HL-60 (cell line): Measurements from ENCODE around the gene BBS2.

Experiments used
- GABPA ChIP-seq: IDR thresholded peaks from 2 replicates; pipeline ENCODE4 v1.6.1; 2012; ENCODE audit warnings: low read depth
- POLR2AphosphoS5 ChIP-seq: IDR thresholded peaks from 2 replicates; pipeline ENCODE4 v1.6.1; 2012; ENCODE audit warnings: low read depth
- SPI1 ChIP-seq: IDR thresholded peaks from 2 replicates; pipeline ENCODE4 v1.6.1; 2012; ENCODE audit warnings: low read depth, mild to moderate bottlenecking, borderline replicate concordance
- TF ChIP-seq, protein P1 (sequence below): IDR thresholded peaks from one replicate; pipeline ENCODE4 v1.5.1; 2011; ENCODE audit warnings: low read length, control low read depth, inconsistent platforms; ENCODE audit not compliant: insufficient read depth
- TF ChIP-seq, protein P2 (sequence below): IDR thresholded peaks from 2 replicates; pipeline ENCODE4 v1.6.1; 2012; ENCODE audit warnings: low read depth; ENCODE audit not compliant: insufficient replicate concordance

- no peak for TF ChIP-seq POLR2AphosphoS5
- TF ChIP-seq, protein P1, sequence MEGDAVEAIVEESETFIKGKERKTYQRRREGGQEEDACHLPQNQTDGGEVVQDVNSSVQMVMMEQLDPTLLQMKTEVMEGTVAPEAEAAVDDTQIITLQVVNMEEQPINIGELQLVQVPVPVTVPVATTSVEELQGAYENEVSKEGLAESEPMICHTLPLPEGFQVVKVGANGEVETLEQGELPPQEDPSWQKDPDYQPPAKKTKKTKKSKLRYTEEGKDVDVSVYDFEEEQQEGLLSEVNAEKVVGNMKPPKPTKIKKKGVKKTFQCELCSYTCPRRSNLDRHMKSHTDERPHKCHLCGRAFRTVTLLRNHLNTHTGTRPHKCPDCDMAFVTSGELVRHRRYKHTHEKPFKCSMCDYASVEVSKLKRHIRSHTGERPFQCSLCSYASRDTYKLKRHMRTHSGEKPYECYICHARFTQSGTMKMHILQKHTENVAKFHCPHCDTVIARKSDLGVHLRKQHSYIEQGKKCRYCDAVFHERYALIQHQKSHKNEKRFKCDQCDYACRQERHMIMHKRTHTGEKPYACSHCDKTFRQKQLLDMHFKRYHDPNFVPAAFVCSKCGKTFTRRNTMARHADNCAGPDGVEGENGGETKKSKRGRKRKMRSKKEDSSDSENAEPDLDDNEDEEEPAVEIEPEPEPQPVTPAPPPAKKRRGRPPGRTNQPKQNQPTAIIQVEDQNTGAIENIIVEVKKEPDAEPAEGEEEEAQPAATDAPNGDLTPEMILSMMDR, result no peak
- TF ChIP-seq SPI1, result no peak
- no peak for TF ChIP-seq GABPA
- TF ChIP-seq, protein P2, sequence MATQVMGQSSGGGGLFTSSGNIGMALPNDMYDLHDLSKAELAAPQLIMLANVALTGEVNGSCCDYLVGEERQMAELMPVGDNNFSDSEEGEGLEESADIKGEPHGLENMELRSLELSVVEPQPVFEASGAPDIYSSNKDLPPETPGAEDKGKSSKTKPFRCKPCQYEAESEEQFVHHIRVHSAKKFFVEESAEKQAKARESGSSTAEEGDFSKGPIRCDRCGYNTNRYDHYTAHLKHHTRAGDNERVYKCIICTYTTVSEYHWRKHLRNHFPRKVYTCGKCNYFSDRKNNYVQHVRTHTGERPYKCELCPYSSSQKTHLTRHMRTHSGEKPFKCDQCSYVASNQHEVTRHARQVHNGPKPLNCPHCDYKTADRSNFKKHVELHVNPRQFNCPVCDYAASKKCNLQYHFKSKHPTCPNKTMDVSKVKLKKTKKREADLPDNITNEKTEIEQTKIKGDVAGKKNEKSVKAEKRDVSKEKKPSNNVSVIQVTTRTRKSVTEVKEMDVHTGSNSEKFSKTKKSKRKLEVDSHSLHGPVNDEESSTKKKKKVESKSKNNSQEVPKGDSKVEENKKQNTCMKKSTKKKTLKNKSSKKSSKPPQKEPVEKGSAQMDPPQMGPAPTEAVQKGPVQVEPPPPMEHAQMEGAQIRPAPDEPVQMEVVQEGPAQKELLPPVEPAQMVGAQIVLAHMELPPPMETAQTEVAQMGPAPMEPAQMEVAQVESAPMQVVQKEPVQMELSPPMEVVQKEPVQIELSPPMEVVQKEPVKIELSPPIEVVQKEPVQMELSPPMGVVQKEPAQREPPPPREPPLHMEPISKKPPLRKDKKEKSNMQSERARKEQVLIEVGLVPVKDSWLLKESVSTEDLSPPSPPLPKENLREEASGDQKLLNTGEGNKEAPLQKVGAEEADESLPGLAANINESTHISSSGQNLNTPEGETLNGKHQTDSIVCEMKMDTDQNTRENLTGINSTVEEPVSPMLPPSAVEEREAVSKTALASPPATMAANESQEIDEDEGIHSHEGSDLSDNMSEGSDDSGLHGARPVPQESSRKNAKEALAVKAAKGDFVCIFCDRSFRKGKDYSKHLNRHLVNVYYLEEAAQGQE, result no peak
Observed at GRCh38 chr16:56493815-56494214, 26.0 kb downstream of the BBS2 start.
